Smooth muscle cell (in vitro differentiated cells): ENCODE results near the gene EFNA3. TPM values are rescaled to one million over a fixed set of nuclear protein-coding genes. Genes with fewer than 3 reads are reported as not detected.
A peak's percentile ranks its signal among the peaks of the same experiment; 100 is the strongest.

Source experiments
- DNase-seq: peaks from one replicate; lab custom pipeline; 2025; ENCODE audit not compliant: unreplicated experiment; lab: John Stamatoyannopoulos, UW
- H2AFZ ChIP-seq: fragments of 200-600 bp; sonication (generic); 2 replicates; pipeline ENCODE4 v1.6.0; 2016; ENCODE audit warnings: antibody characterized with exemption, low read depth, mild to moderate bottlenecking
- H3F3A ChIP-seq: fragments of 200-600 bp; sonication (generic); 2 replicates; pipeline ENCODE4 v1.6.0; 2017; ENCODE audit warnings: antibody characterized with exemption, low read depth
- H3K27ac ChIP-seq: fragments of 200-600 bp; sonication (generic); 2 replicates; pipeline ENCODE4 v1.5.1; 2016; ENCODE audit warnings: low read depth, mild to moderate bottlenecking
- H3K27me3 ChIP-seq: fragments of 200-600 bp; sonication (generic); 2 replicates; pipeline ENCODE4 v1.6.1; 2016; ENCODE audit warnings: low read depth, mild to moderate bottlenecking
- H3K36me3 ChIP-seq: fragments of 200-600 bp; sonication (generic); 2 replicates; pipeline ENCODE4 v1.5.1; 2016; ENCODE audit warnings: low read depth
- H3K4me1 ChIP-seq: fragments of 200-600 bp; sonication (generic); 2 replicates; pipeline ENCODE4 v1.5.1; 2016; ENCODE audit warnings: low read depth
- H3K4me2 ChIP-seq: fragments of 200-600 bp; sonication (generic); 2 replicates; pipeline ENCODE4 v1.6.0; 2016; ENCODE audit warnings: mild to moderate bottlenecking
- H3K4me3 ChIP-seq: fragments of 200-600 bp; sonication (generic); 2 replicates; pipeline ENCODE4 v1.5.1; 2016; ENCODE audit warnings: mild to moderate bottlenecking
- H3K79me2 ChIP-seq: fragments of 200-600 bp; sonication (generic); 2 replicates; pipeline ENCODE4 v1.6.0; 2016; ENCODE audit warnings: low read depth, mild to moderate bottlenecking
- H3K9ac ChIP-seq: fragments of 200-600 bp; sonication (generic); 2 replicates; pipeline ENCODE4 v1.6.0; 2016; ENCODE audit warnings: low read depth
- H3K9me3 ChIP-seq: fragments of 200-600 bp; sonication (generic); replicated peaks from 2 replicates; pipeline ENCODE4 v1.5.1; 2016; ENCODE audit warnings: low read depth
- H4K20me1 ChIP-seq: fragments of 200-600 bp; sonication (generic); 2 replicates; pipeline ENCODE4 v1.6.0; 2016; ENCODE audit warnings: low read depth
- WGBS: methylation state at CpG from one replicate; pipeline ENCODE4 v1.1.7; 2016; ENCODE audit warnings: low lambda C conversion rate; 5-methylcytosine and 5-hydroxymethylcytosine counted together
- polyA plus RNA-seq: library from polyadenylated mRNA; unstranded; fragments of >200 nt; fragmentation: Nextera tagmentation; extraction: Ambion mirVana; gene quantifications from 2 replicates; pipeline ENCODE4 v1.2.1, GENCODE V29; 2016
- total RNA-seq: library from RNA; depleted of rRNA; stranded (reverse); fragments of >200 nt; gene quantifications from 2 replicates; pipeline ENCODE4 v1.2.3, GENCODE V29; 2014
- TF ChIP-seq, protein P1 (sequence below): fragments of 200-600 bp; sonication (generic); IDR thresholded peaks from 2 replicates; pipeline ENCODE4 v1.5.1; 2017; ENCODE audit warnings: borderline replicate concordance, mild to moderate bottlenecking, antibody characterized with exemption; ENCODE audit not compliant: insufficient read depth, poor library complexity, severe bottlenecking

The EFNA3 gene
- total and polyA plus RNA-seq, 2 experiments from 2014 or later = 5.2 to 9.1 TPM

DNA sequence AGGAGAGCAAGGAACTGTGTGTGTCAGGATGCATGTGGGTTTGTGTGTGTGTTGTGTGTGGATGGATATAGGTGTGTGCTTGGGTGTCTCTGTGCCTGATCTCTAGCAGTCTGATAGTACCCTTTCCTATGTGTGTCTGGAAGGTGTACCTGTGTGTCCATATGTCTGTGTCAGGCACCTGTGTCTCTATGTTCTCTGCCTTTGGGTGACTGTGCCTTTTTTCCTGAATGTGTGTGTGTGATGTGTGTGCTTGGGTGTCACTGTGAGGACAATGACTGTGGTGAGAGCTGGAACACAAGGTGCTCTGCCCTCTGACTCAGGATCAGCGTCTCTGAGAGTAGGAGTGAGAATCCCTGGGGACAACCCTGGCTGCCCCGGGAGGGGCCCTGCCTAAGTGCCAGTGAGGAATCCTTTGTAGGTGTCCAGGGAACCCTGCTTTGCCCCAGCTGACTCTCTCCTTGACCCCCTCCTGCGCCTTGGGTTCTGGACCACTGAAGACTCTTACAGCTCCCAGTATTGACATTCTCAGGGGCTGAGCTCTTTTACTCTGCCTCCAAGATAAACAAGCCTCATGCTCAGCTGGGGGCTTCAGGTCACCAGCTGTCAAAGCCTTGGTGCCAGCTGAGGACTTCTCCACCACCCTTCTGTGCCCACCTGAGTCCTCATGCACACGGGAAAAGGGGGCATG, 735 bp upstream of the EFNA3 start:
- no peaks in the 10 kb centered on the region for H3K9me3 ChIP-seq
- peaks cover 7% of the 10 kb centered on the region for H3F3A ChIP-seq
- H2AFZ ChIP-seq = no peak overlapping the region
- no peak overlapping the region for H3K27ac ChIP-seq
- no peaks in the 10 kb centered on the region for H3K79me2 ChIP-seq
- no peak overlapping the region for H3K4me3 ChIP-seq
- 70% methylated on average over 4 of the region's 4 CpGs for WGBS
- TF ChIP-seq, protein P1, sequence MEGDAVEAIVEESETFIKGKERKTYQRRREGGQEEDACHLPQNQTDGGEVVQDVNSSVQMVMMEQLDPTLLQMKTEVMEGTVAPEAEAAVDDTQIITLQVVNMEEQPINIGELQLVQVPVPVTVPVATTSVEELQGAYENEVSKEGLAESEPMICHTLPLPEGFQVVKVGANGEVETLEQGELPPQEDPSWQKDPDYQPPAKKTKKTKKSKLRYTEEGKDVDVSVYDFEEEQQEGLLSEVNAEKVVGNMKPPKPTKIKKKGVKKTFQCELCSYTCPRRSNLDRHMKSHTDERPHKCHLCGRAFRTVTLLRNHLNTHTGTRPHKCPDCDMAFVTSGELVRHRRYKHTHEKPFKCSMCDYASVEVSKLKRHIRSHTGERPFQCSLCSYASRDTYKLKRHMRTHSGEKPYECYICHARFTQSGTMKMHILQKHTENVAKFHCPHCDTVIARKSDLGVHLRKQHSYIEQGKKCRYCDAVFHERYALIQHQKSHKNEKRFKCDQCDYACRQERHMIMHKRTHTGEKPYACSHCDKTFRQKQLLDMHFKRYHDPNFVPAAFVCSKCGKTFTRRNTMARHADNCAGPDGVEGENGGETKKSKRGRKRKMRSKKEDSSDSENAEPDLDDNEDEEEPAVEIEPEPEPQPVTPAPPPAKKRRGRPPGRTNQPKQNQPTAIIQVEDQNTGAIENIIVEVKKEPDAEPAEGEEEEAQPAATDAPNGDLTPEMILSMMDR = no peak
- no peak overlapping the region for H3K9ac ChIP-seq
- DNase-seq = no peak
- H3K4me1 ChIP-seq = peaks cover 32% of the 10 kb centered on the region
- H3K36me3 ChIP-seq = no peaks in the 10 kb centered on the region
- no peak overlapping the region for H3K4me2 ChIP-seq
- H4K20me1 ChIP-seq = peaks cover 14% of the 10 kb centered on the region
- peaks cover 43% of the 10 kb centered on the region for H3K27me3 ChIP-seq

DNA sequence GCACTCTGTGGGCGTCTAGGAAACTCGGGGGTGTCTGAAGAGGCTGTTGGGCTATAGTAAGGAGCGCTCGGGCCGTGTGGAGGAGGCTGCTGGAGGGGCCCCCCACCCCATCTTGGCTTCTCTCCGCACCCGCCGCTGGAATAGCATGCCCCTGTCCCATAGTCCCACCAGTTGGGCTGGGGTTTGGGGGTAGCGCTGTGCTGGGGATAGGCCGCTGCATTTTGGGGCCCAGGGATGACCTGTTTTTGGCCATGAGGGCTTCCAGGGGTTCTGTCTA, 511 bp downstream of the EFNA3 start:
- Histone ChIP-seq H3K9ac (no peak overlapping the region), H4K20me1 (peaks cover 14% of the 10 kb centered on the region), H3K27ac (no peak overlapping the region), H3F3A (peaks cover 7% of the 10 kb centered on the region), H3K4me3 (peak overlapping the region; percentile 60), H3K27me3 (peaks cover 53% of the 10 kb centered on the region), H3K36me3 (no peaks in the 10 kb centered on the region), H3K79me2 (no peaks in the 10 kb centered on the region), H2AFZ (no peak overlapping the region), H3K4me1 (peaks cover 32% of the 10 kb centered on the region), H3K9me3 (no peaks in the 10 kb centered on the region), H3K4me2 (peak overlapping the region; percentile 97)
- no peak for DNase-seq
- 11% methylated on average over 9 of the region's 10 CpGs for WGBS
- TF ChIP-seq, protein P1 = no peak

DNA sequence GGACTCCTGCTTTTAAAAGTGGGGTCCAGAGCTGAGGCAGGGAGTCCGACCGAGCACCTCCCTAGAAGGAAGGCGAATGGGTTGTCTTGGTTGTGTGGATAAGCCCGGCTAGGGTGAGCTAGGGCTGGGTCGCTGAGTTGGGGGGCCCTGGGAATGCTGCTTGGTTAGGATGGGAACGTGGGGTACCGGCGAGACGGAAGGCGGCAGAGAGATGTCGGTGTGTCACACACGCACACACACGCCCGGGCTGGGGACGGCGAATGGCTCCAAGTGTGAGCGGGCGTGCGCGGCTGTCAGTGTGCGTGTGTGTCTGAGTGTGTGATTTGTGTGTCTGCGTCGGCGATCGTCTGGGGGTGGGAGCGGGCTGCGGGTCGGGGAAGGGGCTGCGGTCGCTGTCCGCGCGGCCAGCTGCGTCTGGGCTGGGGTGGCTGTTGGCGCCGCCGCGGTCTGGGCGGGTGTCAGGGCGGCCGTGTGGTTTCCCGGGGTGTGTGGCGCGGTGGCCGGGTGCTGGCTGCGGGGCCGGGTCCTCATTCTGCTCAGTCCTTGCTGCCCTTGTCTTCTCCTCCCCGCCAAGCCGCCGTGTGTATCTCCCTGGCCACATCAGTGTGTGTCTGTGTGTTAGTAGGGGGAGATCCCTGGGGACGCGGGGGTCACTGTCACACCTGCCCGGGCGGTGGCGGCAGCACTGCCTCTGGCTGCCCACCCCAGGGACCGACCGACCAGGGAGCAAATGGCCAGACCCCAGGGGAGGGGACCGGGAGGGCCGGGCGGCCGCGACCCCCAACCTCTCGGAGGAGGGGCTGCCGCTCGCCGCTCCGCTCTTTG, 1.1 kb downstream of the EFNA3 start:
- Histone ChIP-seq H2AFZ (no peak overlapping the region), H3K27me3 (peaks cover 53% of the 10 kb centered on the region), H3F3A (peaks cover 7% of the 10 kb centered on the region), H3K9me3 (no peaks in the 10 kb centered on the region), H3K4me3 (peak overlapping the region; percentile 60), H3K9ac (no peak overlapping the region), H3K4me2 (peak overlapping the region; percentile 97), H3K4me1 (peaks cover 32% of the 10 kb centered on the region), H3K79me2 (no peaks in the 10 kb centered on the region), H3K27ac (no peak overlapping the region), H3K36me3 (no peaks in the 10 kb centered on the region), H4K20me1 (peaks cover 14% of the 10 kb centered on the region)
- WGBS = 3% methylated on average over 43 of the region's 67 CpGs
- DNase-seq = no peak
- TF ChIP-seq, protein P1 = no peak
